Dedifferentiated amniotic fluid mesenchymal stem cell (primary cell): ENCODE data around the gene SMIM38.
"Not testable (repeated sequence)": the region's sequence is repeated elsewhere in the genome, so short reads cannot be mapped to it uniquely, and the experiment has no call there.

Experiments used
- DNase-seq: peaks from one replicate; pipeline ENCODE4 v3.0.0-alpha.2; 2016; ENCODE audit errors: extremely low spot score

The SMIM38 gene

GRCh38 chr11:69122326-69122629 lies 33.5 kb upstream of the SMIM38 start:
- DNase-seq, result no peak

- DNase-seq, result peak; percentile 36
These were observed 32.9 kb upstream of the SMIM38 start for GRCh38 chr11:69122630-69123431.

- no peak for DNase-seq
These were observed 31.9 kb upstream of the SMIM38 start for GRCh38 chr11:69123593-69124545.

- DNase-seq, result no peak
These were observed 29.9 kb upstream of the SMIM38 start for GRCh38 chr11:69125861-69126260.

DNA sequence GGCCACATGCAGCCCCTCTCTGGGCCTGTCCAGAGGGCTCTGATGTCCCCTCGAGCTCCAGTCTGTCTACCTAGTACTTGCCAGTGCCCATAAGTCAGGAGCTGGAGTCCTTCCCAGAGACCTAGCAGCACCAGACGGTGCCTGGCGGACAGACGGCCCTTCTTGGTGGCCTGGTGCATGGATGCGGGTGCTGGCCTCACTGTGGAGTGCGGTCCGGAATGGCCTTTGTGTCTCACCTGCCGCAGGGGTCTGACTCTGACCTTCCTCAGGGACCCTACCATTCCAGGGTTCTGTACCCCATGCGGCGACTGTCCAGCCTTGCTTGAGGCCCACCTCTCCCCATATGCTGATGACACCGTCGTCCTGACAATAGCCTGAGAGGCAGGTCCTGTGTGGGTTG lies 29.4 kb upstream of the SMIM38 start:
- DNase-seq, result no peak

DNA sequence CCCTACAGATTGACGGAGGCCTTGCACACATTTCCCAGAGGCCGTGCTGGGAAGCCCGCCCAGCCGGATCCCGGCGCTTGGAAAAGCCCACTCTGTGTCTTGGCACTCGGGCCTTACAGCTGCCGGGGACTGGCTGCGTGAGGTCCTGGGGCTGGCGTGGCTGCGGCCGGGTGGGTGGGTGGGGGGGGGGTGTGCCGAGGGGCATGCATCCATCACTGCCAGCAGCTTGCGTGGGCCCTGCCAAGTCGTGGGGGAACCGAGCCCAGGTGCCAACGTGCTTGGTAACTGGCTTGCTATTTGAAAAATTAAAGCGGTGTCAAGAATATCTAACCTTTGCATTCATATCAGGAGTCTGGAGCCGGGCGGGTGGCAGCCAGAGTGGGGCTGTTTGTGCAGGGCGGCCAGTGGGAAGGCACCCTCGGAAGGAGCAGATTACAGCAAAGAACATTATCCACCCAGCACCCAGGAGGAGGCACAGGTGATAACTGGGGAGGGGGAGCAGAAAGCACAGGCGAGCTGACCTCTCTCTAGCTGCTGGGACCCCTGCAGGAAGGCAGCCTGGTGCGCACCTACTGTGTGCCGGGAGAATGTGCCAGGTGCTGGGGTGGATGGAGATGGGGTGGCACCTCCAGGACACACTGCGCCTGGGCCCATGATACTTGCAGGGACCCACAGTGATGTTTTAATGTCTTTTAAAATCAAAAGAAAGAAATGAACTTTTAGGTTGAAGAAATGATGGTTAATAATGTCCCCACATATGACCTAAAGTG lies 28.5 kb upstream of the SMIM38 start:
- DNase-seq, result no peak

- DNase-seq, result no peak
These were observed 27.9 kb upstream of the SMIM38 start for GRCh38 chr11:69127884-69128283.

DNA sequence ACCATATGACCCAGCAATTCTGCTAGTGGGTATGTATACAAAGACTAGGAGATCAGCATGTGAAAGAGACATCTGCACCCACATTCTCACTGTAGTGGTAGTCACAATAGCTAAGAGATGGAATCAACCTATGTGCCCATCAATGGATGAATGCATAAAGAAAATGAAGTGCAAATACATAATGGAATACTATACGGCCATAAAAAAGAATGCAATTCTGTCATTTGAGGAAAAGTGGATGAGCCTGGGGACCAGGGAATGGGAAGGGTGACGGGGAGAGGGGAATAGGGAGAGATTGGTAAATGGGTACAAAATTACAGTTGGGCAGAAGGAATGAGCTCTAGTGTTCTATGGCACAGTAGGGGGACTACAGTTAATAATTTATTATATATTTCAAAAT lies 26.7 kb upstream of the SMIM38 start:
- DNase-seq, result no peak

DNA sequence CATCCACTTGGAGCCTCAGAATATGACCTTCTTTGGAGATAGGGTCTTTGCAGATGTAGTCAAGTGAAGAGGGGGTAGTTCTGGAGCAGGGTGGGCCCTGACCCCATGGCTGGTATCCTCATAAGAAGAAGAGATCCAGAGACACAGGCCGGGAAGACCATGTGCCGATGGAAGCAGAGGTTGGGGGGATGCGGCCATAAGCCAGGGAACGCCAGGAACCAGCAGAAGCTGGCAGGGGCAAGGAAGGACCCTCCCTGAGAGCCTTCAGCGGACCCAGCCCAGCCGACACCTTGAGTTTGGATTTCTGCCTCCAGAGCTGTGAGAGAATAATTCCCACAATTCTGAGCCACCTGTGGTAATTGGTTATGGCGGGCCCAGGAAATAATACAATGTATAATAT lies 26.1 kb upstream of the SMIM38 start:
- no peak for DNase-seq

DNA sequence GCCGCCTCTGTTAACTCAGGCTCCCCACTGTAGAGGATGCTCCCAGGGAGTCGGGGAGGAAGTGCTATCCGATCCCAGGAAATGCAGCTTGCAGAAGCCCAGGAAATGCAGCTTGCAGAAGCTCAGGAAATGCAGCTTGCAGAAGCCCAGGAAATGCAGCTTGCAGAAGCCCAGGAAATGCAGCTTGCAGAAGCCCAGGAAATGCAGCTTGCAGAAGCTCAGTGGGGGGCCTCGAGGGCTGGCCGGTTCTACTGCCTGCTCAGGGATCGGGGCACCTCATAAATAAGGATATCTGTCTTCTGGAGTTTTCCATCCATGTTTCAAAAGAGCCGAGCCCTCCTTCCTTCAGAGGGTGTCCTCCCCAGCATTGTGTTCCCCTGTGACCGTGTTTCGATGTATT lies 25.1 kb upstream of the SMIM38 start:
- no peak for DNase-seq

- DNase-seq, result no peak
These were observed 24.6 kb upstream of the SMIM38 start for GRCh38 chr11:69131121-69131566.

- DNase-seq, result peak; percentile 40
These were observed 24.0 kb upstream of the SMIM38 start for GRCh38 chr11:69131644-69132300.

DNA sequence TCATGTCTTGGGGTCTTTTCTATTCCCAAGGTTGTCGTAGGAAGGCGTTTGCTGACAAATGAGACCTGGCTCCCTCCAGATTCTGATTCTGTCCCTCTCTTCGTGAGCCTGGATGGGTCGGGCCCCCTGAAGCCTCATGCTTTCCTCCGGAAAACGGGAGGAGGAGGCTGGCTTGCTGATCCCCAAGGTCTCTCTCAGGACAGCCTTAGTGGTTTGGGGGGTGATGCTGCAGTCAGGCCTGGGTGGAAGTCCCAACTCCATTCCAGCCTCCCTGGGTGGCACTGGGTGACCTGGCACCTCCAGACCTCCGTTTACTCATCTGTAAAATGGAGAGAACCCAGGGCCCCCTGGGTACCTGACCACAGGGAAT lies 23.4 kb upstream of the SMIM38 start:
- no peak for DNase-seq

- DNase-seq, result no peak
These were observed 22.5 kb upstream of the SMIM38 start for GRCh38 chr11:69133251-69133650.

- not testable (repeated sequence) for DNase-seq
These were observed 21.6 kb upstream of the SMIM38 start for GRCh38 chr11:69134182-69134581.

DNA sequence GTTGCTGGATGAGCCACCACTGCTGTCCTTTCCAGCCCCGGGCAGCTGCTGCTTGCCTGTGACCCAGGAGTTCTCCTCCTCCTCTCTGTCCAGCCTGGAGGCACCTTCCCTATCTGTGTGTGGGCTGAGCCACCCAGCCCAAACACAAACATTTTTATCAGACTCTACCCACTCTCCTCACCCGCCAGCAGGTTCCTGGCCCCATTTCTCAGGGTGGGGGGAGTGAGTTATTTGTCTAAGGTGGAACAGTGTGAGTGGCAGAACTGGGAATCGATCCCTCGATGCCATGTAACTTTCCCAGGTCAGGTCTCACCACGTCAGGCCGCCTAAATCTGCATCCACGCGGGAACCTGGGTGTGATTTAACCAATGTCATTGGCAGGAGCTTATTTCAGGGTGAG lies 20.8 kb upstream of the SMIM38 start:
- no peak for DNase-seq

DNA sequence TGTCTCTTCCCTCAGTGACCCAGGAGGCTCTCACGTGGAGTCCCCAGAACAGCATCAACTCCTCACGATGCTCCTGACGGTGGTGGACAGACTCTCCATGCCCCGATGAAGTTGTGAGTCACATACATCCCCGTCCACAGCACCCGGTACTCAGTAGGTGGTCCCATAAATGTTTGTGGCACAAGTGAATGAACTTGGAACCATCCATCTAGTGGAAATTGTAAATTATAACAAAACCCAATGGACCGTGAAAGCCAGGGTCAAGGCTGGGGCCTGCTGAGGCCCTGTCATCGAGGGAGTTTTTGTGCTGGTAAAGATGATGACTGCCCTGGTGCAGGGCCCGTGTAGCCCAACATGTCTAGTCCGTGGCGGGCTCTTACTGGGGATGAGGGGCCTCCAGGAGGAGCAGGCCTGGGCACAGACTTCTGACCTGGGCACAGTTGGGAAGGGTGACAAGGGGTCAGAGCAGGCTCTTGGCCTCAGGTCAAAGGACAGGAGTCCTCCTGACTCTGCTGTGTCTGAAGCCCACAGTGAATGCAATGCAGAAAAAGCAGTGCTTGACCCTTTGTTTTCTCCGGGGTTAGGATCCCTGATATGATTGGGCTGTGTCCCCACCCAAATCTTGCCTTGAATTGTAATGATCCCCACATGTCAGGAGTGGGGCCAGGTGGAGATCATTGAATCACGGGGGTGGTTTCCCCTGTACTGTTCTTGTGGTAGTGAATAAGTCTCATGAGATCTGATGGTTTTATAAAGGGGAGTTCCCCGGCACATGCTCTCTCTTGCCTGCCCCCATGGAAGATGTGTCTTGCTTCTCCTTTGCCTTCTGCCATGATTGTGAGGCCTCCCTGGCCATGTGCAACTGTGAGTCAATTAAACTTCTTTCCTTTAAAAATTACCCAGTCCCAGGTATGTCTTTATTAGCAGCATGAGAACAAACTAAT lies 20.0 kb upstream of the SMIM38 start:
- no peak for DNase-seq

GRCh38 chr11:69136471-69136870 lies 19.3 kb upstream of the SMIM38 start:
- no peak for DNase-seq

DNA sequence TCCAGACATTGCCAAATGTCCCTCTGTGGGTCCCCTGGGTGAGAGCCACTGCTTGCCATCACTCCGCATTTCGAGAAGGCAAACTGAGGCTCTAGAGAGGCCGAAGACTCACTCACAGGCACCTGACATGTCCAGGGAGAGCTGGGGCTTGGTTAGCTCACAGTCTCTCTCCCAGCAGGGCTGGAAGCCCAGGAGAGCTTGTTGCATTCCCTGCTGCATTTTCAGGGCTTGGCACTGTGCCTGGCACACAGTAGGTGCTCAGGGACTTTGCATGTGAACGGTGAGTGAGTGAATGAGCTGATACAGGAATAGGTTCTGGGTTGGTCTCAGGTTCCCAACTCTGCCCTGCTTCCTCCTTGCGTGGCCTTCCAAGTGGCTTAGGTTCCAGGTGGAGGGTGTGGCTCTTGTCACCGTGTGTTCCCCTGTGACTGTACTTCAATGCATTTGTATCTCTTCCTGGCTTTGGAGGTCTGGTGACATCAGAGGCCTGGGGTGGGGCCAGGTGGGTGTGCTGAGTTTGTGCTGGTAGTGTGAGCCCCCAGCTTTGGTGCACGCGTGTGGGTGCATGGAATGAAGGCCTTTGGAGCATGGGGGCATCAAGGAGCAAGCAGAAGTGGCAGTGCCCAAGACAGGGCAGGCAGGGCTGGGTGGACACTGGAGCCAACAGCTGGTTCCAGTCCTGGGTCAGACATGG lies 18.4 kb upstream of the SMIM38 start:
- DNase-seq, result no peak

DNA sequence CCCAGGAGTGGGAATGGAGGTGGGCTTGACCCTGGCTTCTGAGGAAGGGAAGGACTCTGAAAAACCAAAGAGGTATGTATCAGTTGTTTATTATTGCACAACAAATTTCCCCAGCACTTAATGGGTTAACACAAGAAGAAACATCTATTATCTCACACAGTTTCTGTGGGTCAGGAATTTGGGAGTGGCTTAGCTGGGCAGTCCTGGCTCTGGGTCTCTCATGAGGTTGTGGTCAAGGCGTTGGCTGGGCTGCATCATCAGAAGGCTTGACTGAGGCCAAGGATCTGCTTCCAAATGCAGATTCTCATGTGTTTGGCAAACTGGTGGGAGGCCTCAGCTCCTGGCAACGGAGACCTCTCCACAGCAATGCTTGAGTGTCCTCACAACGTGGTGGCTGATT lies 17.5 kb upstream of the SMIM38 start:
- no peak for DNase-seq
